NCI-H345 treated with DMSO at 0.1 percent for 48 hours (cell line): Measurements from ENCODE around the gene ICOS.

Experiments used
- DNase-seq: peaks from one replicate; lab custom pipeline; 2025; ENCODE audit not compliant: unreplicated experiment; lab: John Stamatoyannopoulos, UW

ICOS gene, protein sequence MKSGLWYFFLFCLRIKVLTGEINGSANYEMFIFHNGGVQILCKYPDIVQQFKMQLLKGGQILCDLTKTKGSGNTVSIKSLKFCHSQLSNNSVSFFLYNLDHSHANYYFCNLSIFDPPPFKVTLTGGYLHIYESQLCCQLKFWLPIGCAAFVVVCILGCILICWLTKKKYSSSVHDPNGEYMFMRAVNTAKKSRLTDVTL

DNA sequence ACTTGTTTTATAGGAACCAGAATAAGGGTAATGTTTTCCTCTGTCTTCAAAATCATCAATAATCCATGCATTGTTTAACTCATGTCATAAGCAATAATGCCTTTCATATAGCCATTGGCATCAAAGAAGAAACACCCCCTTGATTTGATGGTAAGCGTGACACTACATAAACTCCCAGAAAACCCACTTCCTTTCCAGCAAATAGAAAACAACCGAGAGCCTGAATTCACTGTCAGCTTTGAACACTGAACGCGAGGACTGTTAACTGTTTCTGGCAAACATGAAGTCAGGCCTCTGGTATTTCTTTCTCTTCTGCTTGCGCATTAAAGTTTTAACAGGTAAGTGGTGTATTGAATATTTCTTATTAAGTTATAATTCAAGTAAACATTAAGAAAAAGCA lies at the start of gene ICOS:
TSS of gene ICOS (plus strand) at position 229 of the 400 bp plus-strand sequence. CDS start at position 281, 52 bp downstream.
- no peak for DNase-seq

DNA sequence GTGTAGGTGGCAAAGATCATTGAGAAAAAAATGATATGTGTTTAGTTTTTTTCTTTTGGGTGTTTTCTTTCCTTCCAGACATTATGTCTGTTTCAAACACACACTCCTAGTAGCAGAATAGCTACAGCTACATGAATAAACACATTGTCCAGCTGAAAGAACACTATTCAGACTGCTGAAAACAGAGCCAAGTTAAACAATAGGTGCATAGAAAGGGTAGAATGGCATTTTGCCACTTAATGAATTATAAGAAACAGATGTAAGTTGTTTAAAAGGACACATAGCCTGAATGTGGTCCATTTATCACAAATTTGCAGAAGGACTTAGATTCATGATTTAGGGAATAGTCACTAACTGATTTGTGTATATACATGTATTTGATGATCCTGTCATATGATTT lies 48.9 kb upstream of the ICOS start:
- no peak for DNase-seq

DNA sequence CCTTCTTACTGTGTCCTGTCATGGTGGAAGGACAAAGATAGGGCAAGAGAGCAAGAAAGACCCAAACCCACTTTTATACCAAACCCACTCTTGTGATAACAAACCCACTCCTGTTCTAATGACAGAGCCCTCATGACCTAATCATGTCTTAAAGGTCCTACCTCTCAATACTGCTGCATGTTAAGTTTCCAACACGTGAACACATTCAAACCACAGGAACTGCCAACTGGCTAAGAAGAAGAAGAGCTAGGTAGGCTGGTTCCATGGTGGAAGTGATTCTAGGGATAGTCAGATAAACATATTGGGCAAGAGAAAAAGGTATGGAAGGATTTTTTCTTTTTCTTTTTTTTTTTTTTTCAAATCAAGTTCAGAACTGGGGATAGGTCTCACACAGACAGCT lies 47.0 kb upstream of the ICOS start:
- DNase-seq = no peak

DNA sequence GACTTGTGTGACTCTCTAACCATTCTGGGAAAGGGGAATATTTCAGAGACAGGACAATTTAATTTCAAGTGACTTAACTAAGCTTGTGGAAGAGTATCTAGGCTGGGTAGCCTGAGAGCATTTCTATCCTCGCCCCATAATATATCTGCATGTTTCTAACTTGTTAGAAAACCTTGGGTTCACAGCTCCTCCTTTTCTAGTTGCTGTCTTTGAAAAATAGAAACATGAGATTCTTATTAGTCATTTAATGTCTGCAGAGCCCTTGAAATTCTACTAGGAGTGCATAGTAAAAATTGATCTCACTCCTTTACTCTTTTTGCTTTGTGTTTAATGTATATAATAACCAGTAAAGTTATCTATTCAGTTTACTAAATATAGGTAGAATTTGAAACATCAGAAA lies 46.6 kb upstream of the ICOS start:
- no peak for DNase-seq

DNA sequence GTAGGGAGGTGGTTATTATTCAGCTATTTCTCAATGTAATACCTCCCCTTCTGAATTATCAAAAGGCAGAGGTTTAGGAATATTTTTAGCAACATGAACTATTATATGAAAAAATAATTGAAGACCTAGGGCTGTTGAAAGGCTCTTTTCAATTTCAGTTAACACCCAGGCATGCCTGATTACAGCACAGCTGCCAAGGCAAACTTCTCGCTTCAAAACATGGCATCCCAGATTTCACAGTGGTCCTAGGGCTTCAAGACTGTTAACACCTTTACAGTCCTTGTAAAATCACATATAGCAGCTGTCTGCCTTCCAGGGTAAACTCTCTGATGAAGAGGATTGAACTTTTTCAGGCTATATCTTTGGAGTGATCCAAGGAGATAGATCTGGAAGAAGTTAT lies 45.8 kb upstream of the ICOS start:
- no peak for DNase-seq

DNA sequence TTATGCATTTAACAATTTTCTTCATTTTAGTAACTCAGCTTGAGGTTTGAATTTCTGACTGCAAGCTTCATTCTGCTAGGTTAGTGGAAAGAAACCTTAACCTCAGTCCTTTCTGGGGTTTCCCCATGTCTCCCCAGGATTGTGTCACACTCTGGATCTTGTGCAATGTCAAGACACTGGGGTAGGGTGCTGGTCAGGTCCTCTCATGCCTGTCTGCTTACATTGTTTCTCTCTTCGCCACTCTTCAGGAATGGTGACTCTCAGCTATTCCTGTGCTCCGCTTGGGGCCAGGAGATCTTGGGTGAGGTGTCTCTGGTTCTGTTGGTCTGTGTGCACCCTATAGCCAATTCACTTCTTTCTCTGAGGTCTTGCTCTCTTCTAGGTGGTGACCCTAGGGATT lies 45.1 kb upstream of the ICOS start:
- DNase-seq = no peak

DNA sequence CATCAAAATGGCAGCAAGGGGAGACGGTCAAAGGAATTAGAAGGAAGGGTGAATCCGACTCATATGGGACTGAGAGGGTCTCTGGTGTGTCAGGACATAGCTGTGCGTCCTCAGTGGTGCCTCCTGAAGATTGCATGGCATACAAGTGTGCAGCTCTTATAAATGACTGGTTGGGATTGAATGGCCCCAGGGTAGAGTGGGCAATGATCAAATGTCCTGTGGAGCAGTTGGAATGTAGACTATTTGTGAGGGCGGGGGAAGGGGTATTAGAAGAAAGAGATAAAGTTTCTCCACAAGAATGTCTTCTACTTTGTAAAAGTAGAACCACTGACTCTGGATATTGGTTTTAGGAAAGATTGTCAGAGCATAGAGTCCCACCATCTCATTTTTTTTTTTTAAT lies 44.4 kb upstream of the ICOS start:
- DNase-seq = no peak

DNA sequence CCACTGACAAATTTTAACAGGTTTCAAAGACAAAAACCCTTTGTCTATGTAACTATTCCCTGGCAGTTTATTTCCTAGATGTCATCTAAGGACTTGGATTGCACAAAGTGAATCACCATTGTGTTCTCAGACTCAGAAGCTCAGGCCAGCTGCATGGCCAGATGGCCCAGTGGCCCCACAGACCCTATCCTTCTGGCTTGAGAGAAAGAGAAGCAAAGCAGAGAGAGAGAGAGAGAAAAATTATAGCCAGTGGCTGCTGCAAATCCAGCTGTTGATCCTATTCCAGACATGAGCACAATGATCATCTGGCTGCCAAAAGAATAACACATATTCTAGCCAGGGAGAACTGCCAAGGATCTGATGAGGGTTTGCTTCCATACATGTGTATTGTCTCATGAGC lies 43.2 kb upstream of the ICOS start:
- DNase-seq = no peak

DNA sequence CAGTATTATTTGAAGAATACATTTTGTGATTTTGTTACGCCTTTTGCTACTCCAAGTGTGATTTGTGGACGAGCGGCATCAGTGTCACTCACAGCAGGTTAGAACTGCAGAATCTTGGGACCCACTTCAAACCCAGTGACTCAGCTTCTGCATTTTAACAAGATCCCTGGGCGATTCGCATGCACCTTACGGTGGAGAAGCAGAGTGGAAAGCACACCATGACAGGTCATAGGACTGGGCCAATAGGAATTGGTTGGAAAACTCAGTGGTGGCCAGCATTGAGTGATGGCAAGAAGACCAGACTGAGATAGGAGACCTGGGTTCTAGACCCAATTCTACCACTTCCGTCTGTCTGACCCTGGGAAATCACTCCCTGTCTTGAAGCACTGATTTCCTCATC lies 42.7 kb upstream of the ICOS start:
- DNase-seq = no peak

DNA sequence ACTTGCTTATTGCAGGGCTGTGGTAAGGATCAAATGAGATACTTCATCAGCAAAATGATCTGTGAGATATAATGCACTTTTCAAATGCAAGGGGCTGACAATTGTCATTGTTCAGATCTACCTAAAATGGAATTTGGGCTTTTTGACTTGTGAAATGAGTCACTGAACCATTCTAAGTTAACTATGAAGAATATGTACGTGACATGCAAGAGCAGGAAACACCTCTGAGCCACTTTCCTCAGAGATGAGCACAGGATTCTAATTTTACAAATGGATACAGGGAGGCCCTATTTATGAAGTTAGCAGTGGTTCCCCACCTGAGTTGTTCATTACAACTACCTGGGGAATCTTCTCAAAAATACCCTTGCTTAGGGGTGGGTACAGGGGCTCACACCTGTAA lies 42.3 kb upstream of the ICOS start:
- no peak for DNase-seq

DNA sequence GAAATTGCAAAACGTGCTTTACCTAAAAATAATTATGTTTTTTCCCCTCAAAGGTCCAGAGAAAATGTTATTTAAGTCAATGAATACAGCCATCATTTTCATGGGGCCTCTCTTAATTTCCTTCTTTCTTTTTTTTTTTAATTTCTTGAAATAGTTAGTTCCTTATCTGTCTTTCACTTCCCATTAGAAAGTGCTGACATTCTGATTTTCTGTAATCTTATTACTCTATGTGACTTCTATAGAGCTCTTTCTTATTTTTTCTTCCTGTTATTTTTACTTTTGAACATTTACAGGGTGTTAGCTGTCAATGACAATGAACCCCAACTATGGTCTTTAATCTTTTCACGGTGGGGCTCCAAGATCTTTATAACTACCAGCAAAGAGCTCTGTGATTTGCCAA lies 39.0 kb upstream of the ICOS start:
- DNase-seq = no peak

DNA sequence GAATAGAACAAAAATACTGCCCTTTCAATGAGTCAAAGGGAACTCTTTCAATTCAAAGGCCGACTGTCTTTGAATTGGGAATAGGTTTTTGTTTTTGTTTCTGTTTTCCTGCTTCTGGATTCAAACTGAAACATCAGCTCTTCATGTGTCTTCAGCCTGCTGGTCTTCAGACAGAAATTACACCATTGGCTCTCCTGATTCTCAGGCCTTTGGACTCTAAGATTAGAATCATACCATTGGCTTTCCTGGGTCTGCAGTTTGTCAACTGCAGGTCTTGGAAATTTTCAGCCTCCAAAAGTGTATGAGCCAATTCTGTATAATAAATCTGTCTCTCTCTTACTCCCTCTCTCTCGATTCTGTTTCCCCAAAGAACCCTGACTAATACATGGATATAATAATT lies 37.9 kb upstream of the ICOS start:
- no peak for DNase-seq

DNA sequence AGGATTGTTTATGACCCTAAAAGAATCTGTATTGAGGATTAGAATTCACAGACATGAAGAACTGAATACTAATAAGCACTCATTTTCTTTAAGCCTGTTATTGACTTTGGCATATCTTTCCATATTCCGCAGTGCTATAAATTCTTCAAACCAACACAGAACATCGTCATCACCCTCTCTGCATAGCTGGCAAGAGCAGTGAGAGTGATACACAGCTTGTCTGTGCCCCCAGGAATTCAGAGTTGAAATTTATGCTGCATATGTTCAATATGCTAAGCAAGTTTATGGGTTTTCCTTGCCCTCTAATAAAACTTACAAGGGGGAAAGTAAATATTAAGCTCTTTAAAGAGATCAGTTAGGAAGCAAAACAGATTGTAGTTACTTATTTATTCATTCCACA lies 36.3 kb upstream of the ICOS start:
- no peak for DNase-seq

DNA sequence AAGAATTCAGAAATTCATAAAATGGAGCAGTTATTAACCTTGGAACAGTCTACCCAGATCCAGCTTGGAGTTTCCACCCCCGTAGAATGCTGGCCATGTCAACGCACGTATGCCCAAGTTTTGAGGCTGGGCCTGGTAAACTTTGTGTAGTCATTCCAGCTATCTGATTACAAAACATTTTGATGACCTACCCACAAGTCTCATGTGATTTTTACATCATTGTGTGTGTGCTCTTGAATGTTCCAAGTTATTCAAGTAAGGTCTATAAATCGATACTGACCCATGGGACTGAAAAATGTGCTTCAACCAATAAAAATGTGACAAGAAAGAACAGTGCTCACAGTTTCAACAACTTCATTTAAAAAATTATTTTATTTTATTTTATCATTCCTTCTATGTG lies 32.5 kb upstream of the ICOS start:
- DNase-seq = no peak

DNA sequence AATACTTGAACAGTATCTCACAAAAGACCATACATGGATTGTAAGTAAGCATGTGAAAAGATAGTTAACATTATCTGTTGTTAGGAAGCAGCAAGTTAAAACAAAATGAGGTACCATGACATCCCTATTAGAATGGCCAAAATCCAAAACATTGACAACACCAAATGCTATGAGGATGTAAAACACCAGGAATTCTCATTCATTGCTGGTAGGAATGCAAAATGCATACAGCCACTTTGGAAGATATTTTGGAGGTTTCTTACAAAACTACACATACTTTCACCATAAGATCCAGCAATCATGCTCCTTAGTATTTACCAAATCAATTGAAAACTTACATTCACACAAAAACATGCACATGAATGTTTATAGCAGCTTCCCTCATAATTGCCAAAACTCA lies 30.9 kb upstream of the ICOS start:
- no peak for DNase-seq

DNA sequence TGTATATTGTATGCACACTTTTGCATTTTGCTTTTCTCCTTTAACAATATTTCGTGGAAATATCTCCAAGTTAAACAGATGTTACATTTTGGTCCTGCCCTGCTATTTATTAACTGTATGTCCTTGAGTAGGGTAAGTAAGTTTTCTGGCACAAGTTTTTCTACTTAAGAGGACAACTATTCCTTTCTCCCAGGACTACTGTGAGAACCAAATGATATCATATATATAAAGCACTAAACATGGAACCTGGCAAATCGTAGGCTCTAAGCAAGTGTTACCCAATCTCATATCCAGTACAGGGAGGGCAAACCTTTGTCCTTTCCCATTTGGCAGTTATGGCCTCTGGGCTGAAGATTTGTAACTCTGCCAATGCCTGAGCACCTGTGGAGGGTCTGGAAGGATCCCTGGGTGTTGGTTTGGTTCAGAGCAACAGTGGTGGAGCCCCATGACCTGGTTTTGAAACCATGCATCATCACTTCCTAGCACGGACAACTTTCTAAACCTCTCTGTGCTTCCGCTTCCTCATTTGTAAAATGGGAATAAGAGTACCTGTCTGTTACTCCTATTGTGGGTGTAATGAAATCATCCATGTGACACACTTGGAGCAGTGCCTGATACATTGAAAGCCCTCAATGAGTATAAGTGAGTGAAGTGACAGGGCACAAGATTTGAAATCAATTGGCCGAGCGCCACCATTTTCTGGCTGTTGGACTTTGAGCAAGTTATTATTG lies 28.3 kb upstream of the ICOS start:
- no peak for DNase-seq

DNA sequence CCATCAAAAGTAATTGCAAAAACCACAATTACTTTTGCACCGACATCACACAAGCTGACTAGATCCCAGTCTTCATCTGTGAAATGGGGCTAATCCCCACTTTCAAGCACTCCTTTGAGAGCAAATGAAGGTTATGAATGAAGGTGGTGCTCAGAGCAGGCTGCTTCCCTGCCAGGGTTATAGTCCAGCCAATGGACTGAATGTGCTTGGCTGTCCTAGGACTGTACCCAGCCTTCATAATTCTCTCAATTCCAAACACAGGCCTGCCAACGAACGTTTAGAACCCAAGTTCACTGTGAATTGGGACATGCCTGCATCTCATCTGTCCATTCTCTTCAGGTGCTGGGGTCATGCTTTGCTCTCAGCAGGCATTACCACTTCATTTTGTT lies 27.8 kb upstream of the ICOS start:
- no peak for DNase-seq

DNA sequence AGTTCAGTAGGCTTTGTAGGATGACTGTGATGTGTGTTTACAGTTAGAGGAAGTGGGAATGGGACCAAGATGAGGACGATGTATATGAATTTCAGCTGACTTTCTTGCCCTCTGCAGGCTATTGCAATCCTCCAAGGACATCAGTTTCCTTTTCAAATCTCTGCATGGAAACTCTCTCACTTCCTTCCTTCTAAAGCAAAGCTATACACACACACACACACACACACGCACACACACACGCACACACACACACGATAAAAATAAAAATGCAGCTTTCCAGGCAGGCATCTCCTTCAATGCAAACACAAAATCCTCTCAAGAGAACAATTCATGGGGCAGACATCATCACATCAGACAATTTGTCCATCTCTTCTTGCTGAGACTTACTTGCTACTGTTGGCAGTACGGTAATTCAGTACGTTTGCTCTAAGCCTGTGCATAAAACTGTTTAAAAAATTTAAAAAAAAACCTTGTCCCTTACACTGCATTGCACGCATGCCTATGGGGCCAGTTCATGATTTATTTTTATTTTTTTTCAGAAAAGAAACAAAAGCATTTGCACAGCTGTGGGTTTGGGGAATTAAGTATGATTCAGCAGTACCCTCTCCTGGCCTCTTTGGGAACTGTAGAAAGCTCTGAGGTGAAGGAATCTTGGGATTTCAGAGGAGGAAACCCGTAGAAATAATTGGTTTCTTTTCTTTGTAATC lies 27.1 kb upstream of the ICOS start:
- DNase-seq = no peak

DNA sequence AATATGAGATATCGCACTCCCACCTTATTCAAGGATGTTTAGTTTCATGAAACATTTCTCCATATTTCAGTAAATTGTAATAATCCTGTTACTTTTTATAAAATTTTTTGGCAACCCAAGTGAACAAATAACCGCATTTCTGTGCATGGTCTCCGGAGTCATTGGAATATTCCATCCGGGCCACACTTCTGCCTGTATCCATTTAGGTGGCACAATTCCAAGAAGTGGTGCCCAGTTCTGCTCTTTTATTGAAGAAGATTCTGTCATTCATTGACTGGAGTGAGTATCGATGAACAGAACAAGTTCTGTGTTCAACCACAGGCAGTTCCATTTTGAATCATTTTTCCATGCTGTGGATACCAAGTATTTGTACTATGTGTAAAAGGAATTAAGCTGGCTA lies 26.6 kb upstream of the ICOS start:
- DNase-seq = no peak

DNA sequence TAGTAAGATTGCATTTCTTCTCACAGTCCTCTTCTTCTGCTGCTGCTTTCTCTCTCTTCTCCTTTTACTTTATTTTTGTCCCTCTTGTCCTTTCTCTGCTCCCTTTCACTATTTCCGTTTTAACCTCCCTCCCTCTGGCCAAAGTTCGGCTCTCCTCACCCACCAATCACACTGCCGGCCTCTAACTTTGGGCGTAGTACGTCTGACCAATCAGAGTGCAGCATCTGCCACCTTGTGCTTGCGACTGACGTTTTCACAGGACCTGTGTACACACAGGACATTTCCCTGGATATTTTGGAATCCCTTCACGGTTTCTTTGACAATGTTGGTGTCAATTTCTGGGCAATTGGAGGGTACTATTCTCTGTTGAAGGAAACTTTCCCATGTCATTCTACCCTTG lies 22.6 kb upstream of the ICOS start:
- DNase-seq = no peak

DNA sequence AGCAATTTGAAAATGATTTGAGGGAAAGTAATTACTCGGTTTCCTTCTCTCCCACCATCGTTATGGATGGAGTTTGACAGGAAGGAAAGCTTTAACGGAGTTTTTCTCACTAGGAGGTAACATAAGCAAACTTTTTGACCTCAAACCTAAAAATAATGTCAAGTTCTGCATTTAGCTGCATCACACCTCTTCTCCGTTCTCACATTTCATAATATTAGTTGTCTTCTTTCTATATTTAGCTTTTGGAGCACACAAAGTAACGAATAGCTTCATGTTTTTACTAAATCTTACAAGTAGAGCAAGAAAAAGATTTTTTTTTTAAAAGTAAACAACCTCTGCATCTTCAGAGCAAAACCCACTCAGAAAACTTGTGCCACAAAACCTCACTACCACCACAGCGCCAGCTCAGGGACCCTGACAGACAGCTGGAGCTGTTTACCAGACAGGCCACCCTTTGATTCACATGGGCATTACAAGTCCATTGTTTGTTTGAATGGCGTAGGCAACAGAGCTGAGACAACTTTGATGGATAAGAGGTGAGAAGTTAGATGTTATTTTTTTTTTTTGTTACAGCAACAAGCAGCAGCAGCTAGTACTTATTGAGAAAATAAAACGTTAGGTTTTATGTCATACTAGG lies 21.9 kb upstream of the ICOS start:
- DNase-seq = no peak

DNA sequence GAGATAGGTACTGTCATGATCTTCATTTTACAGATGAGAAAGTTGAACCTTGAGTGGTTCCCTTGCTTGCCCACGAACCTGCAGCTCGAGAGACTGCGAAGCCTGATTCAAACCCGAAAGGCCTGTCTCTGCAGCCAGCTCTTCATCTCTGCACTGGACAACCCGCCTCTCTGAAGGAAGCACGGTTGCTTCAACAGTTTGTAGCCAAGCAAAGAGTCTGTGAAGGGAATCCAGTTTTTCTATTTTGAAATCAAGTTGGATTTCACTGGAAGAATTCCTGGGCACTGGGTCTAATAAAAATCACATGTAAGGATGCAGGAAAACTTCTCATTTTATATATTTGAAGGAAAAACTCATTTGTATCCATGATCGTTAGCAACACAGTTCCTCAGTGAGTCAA lies 21.3 kb upstream of the ICOS start:
- no peak for DNase-seq
